GM23338 (cell line): ENCODE measurements around the gene TFB1M. TPM values are rescaled to one million over a fixed set of nuclear protein-coding genes. Genes with fewer than 3 reads are reported as not detected.

Experiments
- ATAC-seq: fragments of 200-7000 bp; cut with Tn5 transposase; 3 replicates; pipeline ENCODE4 v1.9.1; 2020
- DNase-seq: peaks from one replicate; pipeline ENCODE4 v3.0.0-alpha.2; 2015; ENCODE audit warnings: low spot score
- H2AFZ ChIP-seq: fragments of 200-600 bp; sonication (generic); 2 replicates; pipeline ENCODE4 v1.8.0; 2016; ENCODE audit warnings: antibody characterized with exemption, mild to moderate bottlenecking, moderate library complexity
- H3F3A ChIP-seq: fragments of 200-600 bp; sonication (generic); replicated peaks from 2 replicates; pipeline ENCODE4 v1.8.0; 2017; ENCODE audit warnings: antibody characterized with exemption, mixed run types, low read depth
- H3K27ac ChIP-seq: fragments of 200-600 bp; sonication (generic); 2 replicates; pipeline ENCODE4 v1.6.1; 2016; ENCODE audit warnings: low read depth
- H3K27me3 ChIP-seq: fragments of 200-600 bp; sonication (generic); 2 replicates; pipeline ENCODE4 v1.8.0; 2016; ENCODE audit warnings: mild to moderate bottlenecking, mixed run types, moderate library complexity; ENCODE audit not compliant: insufficient read depth
- H3K36me3 ChIP-seq: fragments of 200-600 bp; sonication (generic); 2 replicates; pipeline ENCODE4 v1.8.0; 2016; ENCODE audit warnings: mild to moderate bottlenecking; ENCODE audit not compliant: insufficient read depth
- H3K4me1 ChIP-seq: fragments of 200-600 bp; sonication (generic); 2 replicates; pipeline ENCODE4 v1.8.0; 2016; ENCODE audit warnings: mild to moderate bottlenecking, moderate library complexity; ENCODE audit not compliant: insufficient read depth
- H3K4me2 ChIP-seq: fragments of 200-600 bp; sonication (generic); 2 replicates; pipeline ENCODE4 v1.7.1; 2017; ENCODE audit warnings: mixed run types
- H3K4me3 ChIP-seq: fragments of 200-600 bp; sonication (generic); 2 replicates; pipeline ENCODE4 v1.6.1; 2016; ENCODE audit warnings: mixed run types
- H3K79me2 ChIP-seq: fragments of 200-600 bp; sonication (generic); replicated peaks from 2 replicates; pipeline ENCODE4 v1.8.0; 2017; ENCODE audit warnings: mild to moderate bottlenecking; ENCODE audit not compliant: insufficient read depth
- H3K9me2 ChIP-seq: fragments of 200-600 bp; sonication (generic); 2 replicates; pipeline ENCODE4 v1.8.0; 2017; ENCODE audit not compliant: insufficient read depth
- H4K20me1 ChIP-seq: fragments of 200-600 bp; sonication (generic); replicated peaks from 2 replicates; pipeline ENCODE4 v1.8.0; 2017; ENCODE audit warnings: mild to moderate bottlenecking; ENCODE audit not compliant: insufficient read depth
- H3K27ac Mint-ChIP-seq: 2 replicates; pipeline ENCODE4 v1.8.0; 2020; ENCODE audit warnings: inconsistent platforms, mild to moderate bottlenecking, moderate library complexity, mixed read lengths
- H3K27me3 Mint-ChIP-seq: 3 replicates; pipeline ENCODE4 v1.8.0; 2022; ENCODE audit warnings: low read depth, mild to moderate bottlenecking, moderate library complexity, mixed read lengths, inconsistent platforms; ENCODE audit not compliant: insufficient read depth, poor library complexity
- H3K36me3 Mint-ChIP-seq: 3 replicates; pipeline ENCODE4 v1.8.0; 2021; ENCODE audit warnings: low read depth, mild to moderate bottlenecking, inconsistent platforms, moderate library complexity, mixed read lengths
- H3K4me1 Mint-ChIP-seq: 3 replicates; pipeline ENCODE4 v1.8.0; 2020; ENCODE audit warnings: mild to moderate bottlenecking, inconsistent platforms, mixed read lengths
- H3K4me3 Mint-ChIP-seq: 3 replicates; pipeline ENCODE4 v1.8.0; 2021; ENCODE audit warnings: moderate library complexity, mild to moderate bottlenecking, inconsistent platforms, mixed read lengths
- H3K9me3 Mint-ChIP-seq: 3 replicates; pipeline ENCODE4 v1.8.0; 2020; ENCODE audit warnings: moderate library complexity, mild to moderate bottlenecking, inconsistent platforms, mixed read lengths
- CREB1 ChIP-seq: fragments of 250-450 bp; sonication (Bioruptor Pico); IDR thresholded peaks from 2 replicates; pipeline ENCODE4 v1.5.0; 2020; ENCODE audit warnings: low read depth, mild to moderate bottlenecking, moderate library complexity
- CTCF ChIP-seq, 2 experiments: fragments of 200-600 bp in 1 of 2; sonication (generic) in 1 of 2; conservative IDR thresholded peaks; 2 replicates each; pipeline versions ENCODE4 v1.5.1 to v1.6.1; 2016 to 2017; ENCODE audit warnings: antibody characterized with exemption in 2 of 2, low read depth in 2 of 2, mild to moderate bottlenecking in 2 of 2, moderate library complexity in 1 of 2
- ETS1 ChIP-seq: IDR thresholded peaks from 2 replicates; pipeline ENCODE4 v1.6.1; 2016; ENCODE audit warnings: antibody characterized with exemption
- EZH2phosphoT487 ChIP-seq: fragments of 200-600 bp; sonication (generic); IDR thresholded peaks from one replicate; pipeline ENCODE4 v1.8.1; 2018; ENCODE audit warnings: antibody characterized with exemption; ENCODE audit not compliant: unreplicated experiment
- JUNB ChIP-seq: IDR thresholded peaks from one replicate; pipeline ENCODE4 v1.6.1; 2016; ENCODE audit warnings: antibody characterized with exemption; ENCODE audit not compliant: unreplicated experiment
- REST ChIP-seq: IDR thresholded peaks from one replicate; pipeline ENCODE4 v1.6.1; 2018; ENCODE audit warnings: antibody characterized with exemption; ENCODE audit not compliant: unreplicated experiment
- ZNF114 ChIP-seq: fragments of 250-450 bp; sonication (Bioruptor Pico); IDR thresholded peaks from 2 replicates; pipeline ENCODE4 v1.5.0; 2020; ENCODE audit warnings: mild to moderate bottlenecking, moderate library complexity
- polyA plus RNA-seq: library from polyadenylated mRNA; unstranded; fragments of >200 nt; fragmentation: Nextera tagmentation; extraction: Ambion mirVana; gene quantifications from 2 replicates; pipeline ENCODE4 v1.2.1, GENCODE V29; 2016
- total RNA-seq: library from RNA; depleted of rRNA; stranded (reverse); fragments of >200 nt; shearing (Covaris generic); gene quantifications from 2 replicates; pipeline ENCODE4 v1.2.3, GENCODE V29; 2014

TFB1M gene
- total and polyA plus RNA-seq, 2 experiments from 2014 or later = 51.1 to 66.9 TPM

GRCh38 chr6:155344341-155345006, 30.2 kb upstream of the TFB1M start:
- ATAC-seq (no peak), DNase-seq (no peak)
- Histone ChIP-seq H3F3A (no peaks in the 10 kb centered on the region), H3K27ac (no peak overlapping the region), H3K9me2 (no peaks in the 10 kb centered on the region), H4K20me1 (no peaks in the 10 kb centered on the region), H3K4me1 (no peaks in the 10 kb centered on the region), H3K4me3 (no peak overlapping the region), H3K79me2 (no peaks in the 10 kb centered on the region), H3K4me2 (no peak overlapping the region), H3K36me3 (no peaks in the 10 kb centered on the region), H3K27me3 (no peaks in the 10 kb centered on the region), H2AFZ (no peak overlapping the region)
- Mint-ChIP-seq H3K27ac (no peak overlapping the region), H3K4me1 (no peaks in the 10 kb centered on the region), H3K4me3 (no peak overlapping the region), H3K9me3 (peaks cover 22% of the 10 kb centered on the region), H3K27me3 (peaks cover 3% of the 10 kb centered on the region), H3K36me3 (peaks cover 4% of the 10 kb centered on the region; the same call in 2 of the 3 replicates)
- TF ChIP-seq EZH2phosphoT487 (no peak), REST (no peak), CTCF (conservative IDR thresholded peaks at IDR 0.05; ENCODE audit: low read depth in 2 of 2) (no peak), JUNB (no peak), ETS1 (no peak), CREB1 (CRISPR knock-in tag) (no peak)

- no peak overlapping the region for H3K4me3 ChIP-seq
- H3K9me3 Mint-ChIP-seq = peaks cover 16% of the 10 kb centered on the region
- no peak overlapping the region for H3K4me3 Mint-ChIP-seq
- no peaks in the 10 kb centered on the region for H3K27me3 ChIP-seq
- H3K4me1 Mint-ChIP-seq = no peaks in the 10 kb centered on the region
- H4K20me1 ChIP-seq = no peaks in the 10 kb centered on the region
- H3K79me2 ChIP-seq = no peaks in the 10 kb centered on the region
- H3K4me1 ChIP-seq = no peaks in the 10 kb centered on the region
- H2AFZ ChIP-seq = no peak overlapping the region
- TF ChIP-seq ZNF114 (no peak), CTCF (conservative IDR thresholded peaks at IDR 0.05; ENCODE audit: low read depth in 2 of 2) (peak in 1 of 2 experiments; percentile 23; a peak in 1 of 4 replicates)
- H3K27ac ChIP-seq = no peak overlapping the region
- no peak overlapping the region for H3K27ac Mint-ChIP-seq
- H3K36me3 ChIP-seq = no peaks in the 10 kb centered on the region
- H3K4me2 ChIP-seq = no peak overlapping the region
- DNase-seq (no peak), ATAC-seq (no peak)
- no peaks in the 10 kb centered on the region for H3F3A ChIP-seq
- H3K36me3 Mint-ChIP-seq = peaks cover 4% of the 10 kb centered on the region; the same call in 2 of the 3 replicates
- H3K27me3 Mint-ChIP-seq = peaks cover 1% of the 10 kb centered on the region
- H3K9me2 ChIP-seq = no peaks in the 10 kb centered on the region
These were observed 27.0 kb upstream of the TFB1M start for GRCh38 chr6:155341130-155341828.
